HG03064 (cell line): Measurements from ENCODE around the gene ENOX1.

ENCODE experiments used
- ATAC-seq: cut with Tn5 transposase; IDR thresholded peaks from one replicate; pipeline ENCODE4 v1.9.1; 2021; ENCODE audit warnings: low read depth; ENCODE audit not compliant: unreplicated experiment

ENOX1 gene

DNA sequence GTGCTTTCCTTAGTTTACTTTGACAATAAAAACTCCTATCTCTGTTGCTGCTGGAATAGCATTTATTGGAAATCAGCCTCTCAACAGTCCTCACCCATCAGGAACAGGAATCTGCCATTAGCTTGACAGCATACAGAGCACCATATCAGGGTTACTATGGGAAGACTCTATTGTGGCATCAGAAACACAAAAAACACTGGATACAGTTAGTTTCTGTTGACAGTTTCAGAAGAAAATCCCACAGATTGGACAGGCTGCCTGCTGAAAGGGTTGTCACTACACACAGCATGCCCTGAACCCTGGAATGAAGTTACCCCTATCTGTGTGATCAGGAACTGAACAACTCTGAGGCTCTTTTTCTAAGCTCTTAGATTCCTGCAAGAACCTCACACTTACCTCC lies 172.7 kb downstream of the ENOX1 start:
- ATAC-seq: no peak

DNA sequence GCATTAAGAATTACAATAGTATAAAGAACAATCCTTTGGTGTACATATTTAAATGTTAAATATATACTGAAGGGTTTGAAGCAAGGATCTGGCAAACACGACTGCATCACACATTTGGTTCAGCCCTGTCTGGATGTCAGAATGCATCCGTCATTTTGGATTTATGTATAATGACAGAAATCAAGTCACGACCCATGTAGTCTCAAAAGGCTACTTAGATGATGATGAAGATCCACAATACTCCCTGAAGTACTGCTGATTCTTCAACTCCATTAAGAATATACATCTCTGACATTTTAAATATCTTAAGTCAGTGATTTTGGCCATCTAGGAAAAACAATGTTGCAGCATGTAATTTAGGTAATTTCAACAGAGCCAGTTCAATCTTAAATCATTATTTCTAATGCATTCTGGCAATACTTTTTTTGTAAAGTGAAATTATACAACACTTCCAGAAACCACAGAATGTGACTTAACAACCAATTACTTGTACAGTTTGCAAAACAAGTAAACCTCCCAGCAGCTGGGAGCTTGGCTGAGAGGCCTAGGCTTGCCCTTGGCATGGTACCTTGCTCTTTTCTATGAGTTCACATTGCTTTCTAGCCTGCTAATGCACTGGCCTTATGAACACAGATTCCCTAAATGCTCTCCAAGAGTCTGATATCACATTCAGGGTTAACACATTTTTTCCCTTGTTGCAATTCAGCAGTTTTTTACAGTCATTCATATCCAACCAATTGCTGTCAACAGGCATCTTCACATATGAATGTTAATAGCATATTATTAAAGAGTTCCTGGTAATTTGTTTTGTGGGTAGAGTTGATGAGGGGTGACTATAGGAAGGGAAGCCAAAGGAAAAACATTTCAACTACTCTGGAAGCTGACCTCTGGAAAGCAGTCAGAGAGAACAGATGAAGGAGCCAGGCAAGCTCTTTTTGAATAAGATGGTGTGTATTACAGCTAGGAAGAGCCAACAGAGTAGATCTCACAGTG lies 175.2 kb downstream of the ENOX1 start:
- ATAC-seq: no peak

DNA sequence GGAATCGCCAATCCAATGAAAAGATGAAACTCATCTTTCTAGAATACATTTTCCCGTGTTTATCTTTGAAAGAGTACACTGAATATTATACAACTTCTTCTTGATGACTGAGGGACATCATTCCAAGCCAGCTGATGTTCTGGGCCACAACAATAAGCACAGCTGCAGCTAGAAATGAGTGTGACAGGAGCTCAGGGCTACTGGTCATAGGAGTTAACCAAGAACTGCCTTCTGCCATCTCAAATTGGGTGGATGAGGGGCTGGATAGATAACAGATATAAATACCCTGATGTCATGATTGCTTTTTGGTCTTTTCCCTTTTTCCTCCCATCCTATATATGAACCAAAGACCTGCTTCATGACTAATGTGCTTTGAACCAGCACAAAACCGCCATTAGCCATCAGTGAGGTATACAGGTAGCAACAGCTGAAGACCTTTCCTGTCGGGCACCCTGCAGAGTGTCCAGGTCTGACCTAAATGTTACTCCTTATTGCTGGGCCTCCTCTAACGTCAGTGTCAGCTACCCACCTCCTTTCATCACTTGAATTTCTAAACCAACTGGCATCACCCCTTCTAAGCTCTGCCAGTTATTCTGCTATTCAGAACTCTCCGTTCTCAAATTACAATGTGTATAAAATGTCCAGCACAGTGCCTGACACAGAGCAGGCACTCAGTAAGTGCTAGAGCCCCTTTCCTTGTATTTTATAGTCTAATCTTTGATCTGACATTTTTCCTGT lies 178.2 kb downstream of the ENOX1 start:
- ATAC-seq: no peak

DNA sequence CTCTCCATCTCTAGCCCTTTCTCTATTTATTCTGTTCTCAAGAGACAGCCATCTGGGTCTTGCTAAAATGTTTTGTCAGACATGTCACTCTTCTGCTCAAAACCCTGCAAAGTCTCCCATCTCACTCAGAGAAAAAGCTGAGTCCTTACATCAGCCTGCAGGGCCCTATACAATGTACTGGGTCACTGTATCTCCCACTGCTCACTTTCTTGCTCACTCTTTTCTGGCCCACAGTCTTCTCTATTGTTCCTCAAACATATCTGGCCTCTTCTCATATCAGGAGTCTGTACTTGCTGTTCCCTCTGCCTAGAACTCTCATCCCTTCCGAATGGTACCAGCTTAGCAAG lies 189.2 kb downstream of the ENOX1 start:
- ATAC-seq: no peak

DNA sequence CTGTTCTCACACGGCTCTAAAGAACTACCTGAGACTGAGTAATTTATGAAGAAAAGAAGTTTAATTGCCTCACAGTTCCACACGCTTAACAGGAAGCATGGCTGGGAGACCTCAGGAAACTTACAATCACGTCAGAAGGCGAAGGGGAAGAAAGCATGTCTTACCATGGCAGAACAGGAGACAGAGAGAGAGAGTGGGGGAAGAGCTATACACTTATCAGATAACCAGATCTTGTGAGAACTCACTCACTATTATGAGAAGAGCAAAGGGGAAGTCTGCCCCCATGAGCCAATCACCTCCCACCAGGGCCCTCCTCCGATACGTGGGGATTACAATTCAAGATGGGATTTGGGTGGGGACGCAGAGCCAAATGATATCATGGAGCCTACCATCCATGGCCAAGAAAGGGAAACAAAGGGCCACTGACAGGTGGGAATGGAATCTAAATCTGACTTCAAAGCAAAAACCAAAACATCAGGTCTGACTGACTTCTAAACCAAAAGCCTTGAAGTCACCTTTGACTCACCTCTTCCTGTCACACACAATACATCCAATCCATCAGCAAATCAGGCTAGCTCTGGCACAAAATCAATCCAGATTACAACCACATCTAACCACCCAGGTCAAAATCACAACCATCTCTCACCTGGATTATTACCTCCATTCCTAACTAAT lies 189.7 kb downstream of the ENOX1 start:
- ATAC-seq: no peak

DNA sequence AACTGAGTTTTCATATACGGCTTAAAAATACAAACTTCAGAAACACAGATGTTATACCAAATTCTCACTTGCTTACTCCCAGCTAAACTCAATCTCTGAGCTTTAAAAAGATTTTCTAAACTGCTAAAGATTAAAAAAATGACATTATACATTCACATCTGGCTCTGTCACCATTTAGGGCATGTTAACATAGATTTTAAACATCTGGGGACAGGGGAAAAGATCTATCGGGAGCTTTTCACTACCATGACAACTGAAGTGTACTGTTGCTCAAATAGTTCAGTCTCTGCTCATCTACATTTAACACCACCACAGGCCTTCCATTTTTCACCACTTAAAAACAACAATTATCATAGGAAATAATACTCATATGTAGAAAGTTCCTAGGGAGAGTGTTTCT lies 190.8 kb downstream of the ENOX1 start:
- no peak for ATAC-seq

DNA sequence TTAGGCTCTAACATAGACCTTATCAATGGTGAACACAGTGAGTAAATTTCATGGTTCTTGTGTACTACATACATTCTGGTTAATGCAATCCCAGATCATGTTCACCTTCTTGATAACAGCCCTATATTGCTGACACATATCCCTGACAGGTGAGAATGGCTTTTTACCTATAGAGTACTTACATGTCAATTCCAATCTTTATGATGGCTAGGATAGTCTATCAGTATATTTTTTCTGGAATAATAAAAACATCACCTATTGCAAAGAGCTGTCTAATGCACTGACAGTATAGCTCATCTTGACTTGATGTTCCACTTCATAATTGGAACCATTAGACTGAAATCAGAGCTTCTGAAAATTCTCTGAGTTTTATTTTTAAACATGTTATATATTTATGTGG lies 199.4 kb downstream of the ENOX1 start:
- ATAC-seq: no peak

DNA sequence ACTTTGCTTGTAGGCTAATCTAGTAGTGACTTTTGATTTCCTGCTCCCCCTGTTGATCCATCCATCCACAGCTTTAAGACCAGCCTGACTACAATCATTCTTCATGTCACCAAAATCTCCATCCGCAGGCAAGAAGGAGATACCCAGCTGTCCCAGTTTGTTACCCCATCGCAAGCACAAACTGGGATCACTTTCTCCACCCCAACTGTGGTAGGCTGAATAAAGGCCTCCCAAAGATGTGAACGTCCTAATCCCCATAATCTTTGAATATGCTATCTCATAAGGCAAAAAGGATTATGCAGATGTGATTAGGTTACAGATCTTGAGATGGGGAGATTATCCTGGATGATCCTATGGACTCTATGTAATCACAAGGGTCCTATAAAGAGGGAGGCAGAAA lies 202.0 kb downstream of the ENOX1 start:
- ATAC-seq: no peak

DNA sequence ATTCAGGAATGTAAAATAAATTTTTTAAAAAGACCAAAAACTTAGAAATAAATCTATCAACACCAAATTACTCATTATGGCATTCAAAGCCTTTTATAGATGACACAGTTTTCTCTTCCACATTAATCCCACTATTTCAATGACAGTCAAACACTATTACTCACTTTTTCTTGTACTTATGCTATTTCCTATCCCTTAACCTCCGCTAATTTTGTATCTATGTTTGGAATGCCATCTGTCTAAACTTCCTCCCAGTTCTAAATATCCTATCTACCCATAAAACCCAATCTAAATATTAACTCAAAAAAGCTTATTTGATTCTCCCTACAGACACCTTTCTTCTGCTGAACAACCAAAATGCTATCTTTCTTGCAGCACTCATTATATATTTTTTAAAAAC lies 203.5 kb downstream of the ENOX1 start:
- no peak for ATAC-seq

DNA sequence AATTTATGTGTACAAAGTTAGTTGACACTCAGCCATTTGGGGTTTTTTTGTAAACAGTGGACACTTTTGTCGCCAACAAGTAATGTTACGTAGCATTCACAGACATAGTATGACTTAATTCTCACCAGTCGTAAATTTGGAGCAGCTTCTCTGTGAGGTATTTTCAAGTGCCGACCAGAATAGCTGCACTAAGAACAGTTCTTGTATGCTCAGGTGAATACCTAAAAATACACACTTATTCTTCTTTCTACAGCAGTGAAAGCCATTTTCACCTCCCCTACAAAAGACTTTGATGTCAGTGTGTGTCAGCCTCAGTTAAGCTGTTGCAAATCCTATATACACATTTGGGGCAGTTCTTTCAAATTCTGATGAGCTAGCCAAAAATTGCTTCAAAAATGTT lies 206.5 kb downstream of the ENOX1 start:
- ATAC-seq: no peak

DNA sequence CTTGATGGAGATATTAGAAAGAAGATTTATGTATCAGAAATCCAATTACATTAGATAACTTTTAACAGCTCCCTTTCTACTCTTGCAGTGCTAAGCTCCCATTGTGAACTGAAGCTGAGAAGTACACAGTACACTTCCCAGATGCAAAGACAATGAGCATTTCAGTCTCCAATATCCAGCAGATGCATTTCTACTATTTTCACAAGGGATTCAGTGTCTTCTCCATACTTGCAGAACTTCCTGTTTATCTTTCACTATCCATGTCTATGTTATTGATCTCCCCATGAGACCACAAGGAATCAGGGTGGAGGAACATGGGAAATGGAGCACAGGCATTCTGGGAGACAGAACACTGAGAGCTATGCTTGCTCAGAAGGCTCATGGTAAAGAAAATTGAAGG lies 207.5 kb downstream of the ENOX1 start:
- ATAC-seq: no peak

DNA sequence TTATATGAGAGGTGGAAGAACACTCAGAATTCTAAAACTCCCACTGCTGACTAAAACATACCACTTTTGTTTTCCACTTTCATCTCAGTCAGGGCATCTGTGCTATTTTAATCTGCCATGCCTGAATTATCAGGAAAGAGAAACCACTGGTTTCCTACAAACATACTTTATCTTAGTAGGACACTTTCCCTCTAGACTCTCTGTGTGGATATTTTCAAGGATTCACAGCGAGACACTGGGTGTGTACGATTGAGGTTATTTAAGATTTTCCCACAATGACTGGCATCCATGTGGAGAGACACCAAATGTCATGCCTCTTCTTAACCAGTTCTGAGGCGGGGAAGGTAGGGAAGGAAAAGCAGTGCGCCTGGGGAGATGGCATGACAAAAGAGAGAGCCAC lies 212.2 kb downstream of the ENOX1 start:
- ATAC-seq: no peak

DNA sequence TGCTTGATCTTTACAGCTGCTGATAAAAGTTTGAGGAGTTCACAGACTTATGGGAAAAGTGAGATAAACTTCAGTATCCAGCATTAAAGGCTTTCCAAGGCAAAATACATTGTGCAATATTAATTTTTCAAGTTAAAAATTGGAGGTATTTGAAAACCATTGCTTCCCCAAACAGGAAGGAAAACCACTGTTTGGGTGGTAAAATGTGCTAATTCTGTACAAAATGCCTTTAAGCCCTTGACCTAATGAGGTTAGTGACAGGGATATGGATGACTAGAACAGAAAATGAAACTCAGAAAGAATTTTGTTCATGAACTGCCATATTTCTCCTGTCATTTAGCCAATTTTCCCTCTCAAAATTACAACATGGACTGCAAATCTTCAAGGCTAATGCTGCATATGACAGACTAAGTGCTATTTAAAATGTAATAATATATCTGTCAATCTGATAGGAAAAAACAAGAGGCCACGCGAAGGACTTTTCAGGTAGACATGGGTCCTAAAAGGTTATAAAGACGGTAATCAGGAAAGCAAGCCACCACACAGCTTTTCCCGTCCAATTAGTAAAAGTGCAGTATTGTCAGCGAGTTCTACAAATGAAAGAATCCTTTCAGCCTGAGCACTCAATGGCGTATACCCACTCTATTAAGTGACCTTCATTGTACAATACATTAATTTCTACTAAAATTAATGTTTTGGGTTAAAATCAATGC lies 212.8 kb downstream of the ENOX1 start:
- no peak for ATAC-seq

DNA sequence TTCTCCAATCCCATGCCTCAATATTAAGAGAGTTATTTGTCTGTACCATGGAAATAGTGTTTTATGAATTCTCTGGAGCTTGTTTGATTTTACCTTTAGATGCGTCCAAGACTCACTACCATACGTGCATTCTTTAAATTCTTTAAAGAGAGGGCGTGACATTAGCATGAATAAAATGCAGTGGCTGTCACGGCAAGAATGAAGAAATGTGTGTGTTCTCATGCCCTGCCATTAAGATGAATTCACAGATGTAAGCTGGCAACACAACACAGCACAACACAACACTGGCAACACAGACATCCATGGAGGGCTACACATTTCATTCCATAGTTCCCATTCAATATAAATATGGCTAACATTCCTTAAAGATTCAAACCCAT lies 213.4 kb downstream of the ENOX1 start:
- no peak for ATAC-seq

DNA sequence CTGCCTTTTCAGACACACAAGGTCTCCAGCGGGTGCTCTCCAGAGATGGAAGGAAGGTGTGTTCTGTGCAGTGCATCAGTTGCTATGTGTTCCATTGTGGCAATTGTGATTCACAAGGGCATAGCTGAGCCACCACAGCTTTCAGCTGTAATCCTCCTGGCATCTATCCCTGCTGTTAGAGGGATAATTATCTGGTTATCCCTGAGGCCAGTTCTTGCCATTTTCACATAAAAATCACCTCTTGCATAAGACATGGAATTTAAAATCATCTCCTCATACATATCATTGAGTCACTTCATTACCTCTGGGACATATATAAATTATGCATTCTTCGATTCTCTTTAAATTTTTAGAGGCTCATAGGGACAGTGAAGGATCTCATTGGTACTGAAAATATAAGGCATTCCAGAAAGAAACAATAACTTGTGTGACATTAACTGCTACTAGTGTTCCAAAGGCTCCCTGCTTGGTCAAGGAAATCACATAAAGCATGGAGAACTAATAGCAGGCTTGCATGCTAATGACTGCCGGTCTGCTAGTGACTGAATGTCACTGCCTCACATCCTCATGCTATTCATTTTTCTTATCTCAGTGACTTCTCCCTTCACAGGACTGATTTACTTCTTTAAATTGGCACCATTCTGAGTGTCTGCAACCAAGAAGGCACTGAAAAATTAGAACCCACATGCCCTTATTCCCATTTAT lies 214.0 kb downstream of the ENOX1 start:
- no peak for ATAC-seq

DNA sequence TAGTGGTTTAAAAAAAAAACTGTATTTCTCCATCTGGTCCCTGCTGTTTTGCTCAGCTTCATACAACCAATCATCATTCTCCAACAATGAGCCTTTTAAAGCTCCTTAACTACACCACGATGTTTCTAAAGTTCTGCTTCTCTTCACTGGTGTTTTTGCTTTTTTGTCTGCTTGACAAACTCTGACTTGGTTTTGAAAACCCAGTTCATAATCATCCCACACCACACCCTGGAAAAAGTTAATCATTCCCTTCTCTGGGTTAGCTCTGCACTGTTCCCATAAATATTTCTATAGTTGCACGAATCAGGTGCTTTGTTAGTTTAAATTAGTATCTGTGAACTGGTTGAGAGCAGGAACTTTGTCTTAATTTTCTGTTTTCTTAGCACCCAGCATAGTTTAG lies 217.1 kb downstream of the ENOX1 start:
- ATAC-seq: no peak

DNA sequence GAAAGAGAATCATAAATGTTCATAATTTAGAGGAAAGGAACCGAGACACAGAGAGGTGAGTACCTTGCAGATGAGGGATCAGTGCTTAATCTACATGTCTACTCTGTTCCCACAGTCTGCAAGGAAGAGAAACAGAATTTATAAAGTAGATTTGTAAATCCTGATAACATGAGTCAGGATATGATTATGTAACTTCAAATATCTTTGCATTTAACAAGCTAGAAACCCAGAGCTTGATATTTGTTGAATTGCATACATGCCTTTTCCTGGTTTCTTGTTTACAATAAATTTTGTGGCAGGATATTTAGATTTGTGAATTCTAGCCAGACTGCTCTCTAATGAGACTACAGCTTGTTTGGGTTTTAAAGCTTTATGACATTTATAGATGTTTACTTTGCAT lies 219.2 kb downstream of the ENOX1 start:
- no peak for ATAC-seq

DNA sequence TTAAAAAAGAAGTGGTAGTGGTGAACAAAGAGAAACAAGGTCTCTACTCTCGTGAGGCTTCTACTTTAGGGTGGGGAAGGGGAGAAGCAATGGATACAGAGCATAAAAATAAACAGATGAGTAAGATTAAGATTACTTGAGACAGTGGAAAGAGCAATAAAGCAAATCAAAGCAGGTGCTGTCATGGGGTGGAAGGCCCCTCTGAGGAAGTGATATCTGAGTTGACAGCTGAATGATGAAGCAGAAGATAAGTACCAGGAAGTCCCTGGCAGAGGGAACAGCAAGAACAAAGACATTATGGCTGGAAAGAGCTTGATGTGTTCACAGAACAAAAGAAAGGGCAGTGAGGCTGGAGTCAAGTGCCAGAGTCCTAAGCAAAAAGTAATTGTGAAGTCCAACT lies 221.8 kb downstream of the ENOX1 start:
- no peak for ATAC-seq

DNA sequence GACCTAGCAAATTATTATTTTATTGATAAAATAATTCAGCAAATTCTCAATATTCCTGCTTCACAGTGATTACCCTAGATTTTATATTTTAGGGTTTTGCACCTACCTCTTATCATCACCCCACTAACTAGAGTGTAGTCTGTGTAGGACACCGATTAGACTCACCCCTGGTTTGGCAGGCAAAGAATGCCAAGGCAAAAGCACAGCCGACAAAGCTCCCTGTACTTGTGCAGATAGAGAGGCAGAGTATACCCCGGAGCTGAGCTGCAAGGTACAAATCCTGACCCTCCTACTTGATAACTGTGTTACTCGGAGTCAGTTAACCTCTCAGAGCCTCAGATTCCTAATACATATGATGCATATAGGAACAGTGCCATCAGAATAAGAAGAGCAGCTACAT lies 225.7 kb downstream of the ENOX1 start:
- no peak for ATAC-seq

DNA sequence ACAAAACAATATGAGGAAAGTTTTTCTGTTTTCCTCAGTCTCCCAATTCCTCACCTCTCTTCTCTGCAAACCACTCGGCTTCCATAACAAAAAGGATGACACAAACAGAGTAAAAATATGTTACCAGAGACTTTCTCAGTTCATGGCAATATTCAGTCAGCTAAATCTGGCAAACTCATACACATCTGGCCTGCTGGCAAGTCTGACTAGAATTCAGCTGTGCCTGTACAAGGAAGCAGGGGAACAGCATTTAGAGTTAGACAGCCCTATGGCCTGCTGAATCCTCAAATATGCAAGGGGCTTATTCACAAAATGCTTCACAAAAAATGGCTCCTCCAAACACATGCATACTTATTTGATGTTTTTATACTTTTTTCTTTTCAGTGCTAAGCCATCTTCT lies 227.8 kb downstream of the ENOX1 start:
- no peak for ATAC-seq
